ENCODE measurements around the gene HS6ST3.

The HS6ST3 gene

DNA sequence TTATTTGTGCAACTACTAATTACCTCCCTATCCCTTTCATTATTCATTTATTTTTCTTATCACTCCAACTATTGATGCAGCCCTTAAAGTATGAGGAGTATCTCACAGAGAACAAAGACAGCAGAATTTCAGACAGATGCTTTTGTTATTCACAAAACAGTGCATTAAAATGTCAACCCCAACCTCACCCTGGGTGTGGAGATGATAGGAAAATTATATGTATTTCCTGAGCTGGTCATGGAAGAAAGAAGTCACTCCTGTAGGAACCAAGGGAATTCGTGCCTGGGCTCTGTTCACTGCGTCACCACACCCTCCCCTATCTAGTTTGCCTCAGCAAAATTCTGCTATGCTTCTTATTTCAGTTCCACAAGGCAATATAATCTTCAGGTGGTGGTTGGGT, 588.9 kb downstream of the HS6ST3 start:
- Histone ChIP-seq H3K9ac (ENCODE audit: low read length) (no peak overlapping the region), H2AFZ (ENCODE audit: low read length) (no peak overlapping the region), H3K4me3 (ENCODE audit: low read depth, low read length, poor library complexity, severe bottlenecking) (no peak overlapping the region), H3K9me3 (ENCODE audit: low read length) (no peaks in the 10 kb centered on the region), H3K27ac (ENCODE audit: low read depth, low read length, poor library complexity, severe bottlenecking) (no peak overlapping the region), H4K20me1 (ENCODE audit: insufficient read depth, low read length) (no peaks in the 10 kb centered on the region), H3K4me2 (ENCODE audit: low read length) (no peak overlapping the region), H3K79me2 (ENCODE audit: insufficient read depth, low read length) (no peaks in the 10 kb centered on the region), H3K36me3 (ENCODE audit: insufficient read depth, low read length) (no peaks in the 10 kb centered on the region), H3F3A (ENCODE audit: insufficient read depth, low read length) (no peaks in the 10 kb centered on the region), H3K9me2 (ENCODE audit: low read depth, low read length) (no peaks in the 10 kb centered on the region), H3K27me3 (ENCODE audit: insufficient read depth, low read length) (no peaks in the 10 kb centered on the region), H3K4me1 (ENCODE audit: insufficient read depth, low read length, severe bottlenecking) (no peaks in the 10 kb centered on the region)
- TF ChIP-seq, protein P1, sequence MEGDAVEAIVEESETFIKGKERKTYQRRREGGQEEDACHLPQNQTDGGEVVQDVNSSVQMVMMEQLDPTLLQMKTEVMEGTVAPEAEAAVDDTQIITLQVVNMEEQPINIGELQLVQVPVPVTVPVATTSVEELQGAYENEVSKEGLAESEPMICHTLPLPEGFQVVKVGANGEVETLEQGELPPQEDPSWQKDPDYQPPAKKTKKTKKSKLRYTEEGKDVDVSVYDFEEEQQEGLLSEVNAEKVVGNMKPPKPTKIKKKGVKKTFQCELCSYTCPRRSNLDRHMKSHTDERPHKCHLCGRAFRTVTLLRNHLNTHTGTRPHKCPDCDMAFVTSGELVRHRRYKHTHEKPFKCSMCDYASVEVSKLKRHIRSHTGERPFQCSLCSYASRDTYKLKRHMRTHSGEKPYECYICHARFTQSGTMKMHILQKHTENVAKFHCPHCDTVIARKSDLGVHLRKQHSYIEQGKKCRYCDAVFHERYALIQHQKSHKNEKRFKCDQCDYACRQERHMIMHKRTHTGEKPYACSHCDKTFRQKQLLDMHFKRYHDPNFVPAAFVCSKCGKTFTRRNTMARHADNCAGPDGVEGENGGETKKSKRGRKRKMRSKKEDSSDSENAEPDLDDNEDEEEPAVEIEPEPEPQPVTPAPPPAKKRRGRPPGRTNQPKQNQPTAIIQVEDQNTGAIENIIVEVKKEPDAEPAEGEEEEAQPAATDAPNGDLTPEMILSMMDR (IDR thresholded peaks at IDR 0.05; ENCODE audit: low read length), result no peak
- TF ChIP-seq EZH2 (IDR thresholded peaks at IDR 0.05; ENCODE audit: borderline replicate concordance, low read length), result no peak

DNA sequence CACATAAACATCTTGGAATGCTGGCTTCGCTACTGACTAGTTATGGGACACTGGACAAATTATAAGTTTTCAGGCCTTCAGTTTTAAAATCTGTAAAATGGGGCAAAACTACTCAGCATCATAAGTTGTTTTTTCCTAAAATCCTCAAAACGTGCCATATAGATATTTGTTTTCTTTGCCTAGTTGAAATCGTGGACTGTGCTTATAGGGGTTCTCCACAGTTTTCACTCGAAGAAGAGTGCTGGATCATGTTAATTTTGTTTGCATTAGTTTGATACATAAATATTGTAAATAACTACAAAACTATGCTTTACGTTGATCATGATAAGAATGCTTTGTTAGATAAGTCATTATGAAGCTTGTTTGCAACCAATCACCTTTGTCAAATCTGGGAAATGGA, 591.0 kb downstream of the HS6ST3 start:
- H3K4me2 ChIP-seq (ENCODE audit: low read length), result no peak overlapping the region
- no peaks in the 10 kb centered on the region for H3K36me3 ChIP-seq (ENCODE audit: insufficient read depth, low read length)
- TF ChIP-seq EZH2 (IDR thresholded peaks at IDR 0.05; ENCODE audit: borderline replicate concordance, low read length), result no peak
- TF ChIP-seq, protein P1 (IDR thresholded peaks at IDR 0.05; ENCODE audit: low read length), result no peak
- H4K20me1 ChIP-seq (ENCODE audit: insufficient read depth, low read length), result no peaks in the 10 kb centered on the region
- no peaks in the 10 kb centered on the region for H3K4me1 ChIP-seq (ENCODE audit: insufficient read depth, low read length, severe bottlenecking)
- H3K9me2 ChIP-seq (ENCODE audit: low read depth, low read length), result no peaks in the 10 kb centered on the region
- H3K4me3 ChIP-seq (ENCODE audit: low read depth, low read length, poor library complexity, severe bottlenecking), result no peak overlapping the region
- H3K27ac ChIP-seq (ENCODE audit: low read depth, low read length, poor library complexity, severe bottlenecking), result no peak overlapping the region
- no peaks in the 10 kb centered on the region for H3F3A ChIP-seq (ENCODE audit: insufficient read depth, low read length)
- no peaks in the 10 kb centered on the region for H3K9me3 ChIP-seq (ENCODE audit: low read length)
- no peaks in the 10 kb centered on the region for H3K27me3 ChIP-seq (ENCODE audit: insufficient read depth, low read length)
- no peak overlapping the region for H3K9ac ChIP-seq (ENCODE audit: low read length)
- H3K79me2 ChIP-seq (ENCODE audit: insufficient read depth, low read length), result no peaks in the 10 kb centered on the region
- no peak overlapping the region for H2AFZ ChIP-seq (ENCODE audit: low read length)

DNA sequence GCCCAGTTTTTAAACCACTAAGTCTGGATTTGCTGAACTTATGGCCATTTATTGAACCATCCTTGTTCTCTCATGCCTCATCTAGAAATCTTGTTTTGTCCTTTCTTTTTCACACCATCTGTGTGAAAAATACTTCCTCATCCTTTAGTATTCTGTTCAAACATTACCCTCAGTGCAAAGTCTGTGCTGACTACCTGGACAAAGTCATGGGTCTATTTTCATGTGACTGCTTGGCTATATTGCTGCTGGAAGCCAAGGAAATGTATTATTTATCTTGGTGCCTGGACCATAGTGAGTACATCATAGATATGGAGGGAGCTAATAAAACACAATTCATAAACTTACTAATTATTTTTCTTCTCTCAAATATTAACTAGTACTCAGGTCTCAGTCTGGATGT, 591.9 kb downstream of the HS6ST3 start:
- H3K9ac ChIP-seq (ENCODE audit: low read length), result no peak overlapping the region

More for the DNA sequence above, 591.9 kb downstream of the HS6ST3 start:
- no peaks in the 10 kb centered on the region for H4K20me1 ChIP-seq (ENCODE audit: insufficient read depth, low read length)
- no peaks in the 10 kb centered on the region for H3K9me3 ChIP-seq (ENCODE audit: low read length)
- no peaks in the 10 kb centered on the region for H3K27me3 ChIP-seq (ENCODE audit: insufficient read depth, low read length)
- no peak for TF ChIP-seq EZH2 (IDR thresholded peaks at IDR 0.05; ENCODE audit: borderline replicate concordance, low read length)
- TF ChIP-seq, protein P1 (IDR thresholded peaks at IDR 0.05; ENCODE audit: low read length), result no peak
- H3F3A ChIP-seq (ENCODE audit: insufficient read depth, low read length), result no peaks in the 10 kb centered on the region
- no peak overlapping the region for H2AFZ ChIP-seq (ENCODE audit: low read length)
- H3K9me2 ChIP-seq (ENCODE audit: low read depth, low read length), result no peaks in the 10 kb centered on the region
- no peaks in the 10 kb centered on the region for H3K4me1 ChIP-seq (ENCODE audit: insufficient read depth, low read length, severe bottlenecking)
- no peaks in the 10 kb centered on the region for H3K79me2 ChIP-seq (ENCODE audit: insufficient read depth, low read length)
- H3K4me3 ChIP-seq (ENCODE audit: low read depth, low read length, poor library complexity, severe bottlenecking), result no peak overlapping the region
- H3K36me3 ChIP-seq (ENCODE audit: insufficient read depth, low read length), result no peaks in the 10 kb centered on the region
- H3K4me2 ChIP-seq (ENCODE audit: low read length), result no peak overlapping the region
- no peak overlapping the region for H3K27ac ChIP-seq (ENCODE audit: low read depth, low read length, poor library complexity, severe bottlenecking)

Data from OCI-LY1 (cell line).